Dendritic cell treated with granulocyte-macrophage colony-stimulating factor and Interleukin-4, amounts not matched to agents 40 ng/mL and 50 ng/mL, for 4 days (primary cell): ENCODE measurements around the gene PJVK.

Experiments
- H3K27ac Mint-ChIP-seq: one replicate; pipeline ENCODE4 v1.8.0; 2022; ENCODE audit warnings: mild to moderate bottlenecking, mixed read lengths
- H3K27me3 Mint-ChIP-seq: one replicate; pipeline ENCODE4 v1.8.0; 2022; ENCODE audit warnings: mild to moderate bottlenecking, mixed read lengths
- H3K36me3 Mint-ChIP-seq: one replicate; pipeline ENCODE4 v1.8.0; 2022; ENCODE audit warnings: low read depth, mixed read lengths
- H3K4me1 Mint-ChIP-seq: one replicate; pipeline ENCODE4 v1.8.0; 2022; ENCODE audit warnings: low read depth, mixed read lengths
- H3K4me3 Mint-ChIP-seq: one replicate; pipeline ENCODE4 v1.8.0; 2022; ENCODE audit warnings: mild to moderate bottlenecking, moderate library complexity, mixed read lengths
- H3K9me3 Mint-ChIP-seq: one replicate; pipeline ENCODE4 v1.8.0; 2022; ENCODE audit warnings: mixed read lengths
- intact Hi-C: fragments of 100-400 bp; cut with micrococcal nuclease; formaldehyde crosslinking; loops from one replicate; pipeline ENCODE4 v1.15.0; 2022

Gene PJVK

DNA sequence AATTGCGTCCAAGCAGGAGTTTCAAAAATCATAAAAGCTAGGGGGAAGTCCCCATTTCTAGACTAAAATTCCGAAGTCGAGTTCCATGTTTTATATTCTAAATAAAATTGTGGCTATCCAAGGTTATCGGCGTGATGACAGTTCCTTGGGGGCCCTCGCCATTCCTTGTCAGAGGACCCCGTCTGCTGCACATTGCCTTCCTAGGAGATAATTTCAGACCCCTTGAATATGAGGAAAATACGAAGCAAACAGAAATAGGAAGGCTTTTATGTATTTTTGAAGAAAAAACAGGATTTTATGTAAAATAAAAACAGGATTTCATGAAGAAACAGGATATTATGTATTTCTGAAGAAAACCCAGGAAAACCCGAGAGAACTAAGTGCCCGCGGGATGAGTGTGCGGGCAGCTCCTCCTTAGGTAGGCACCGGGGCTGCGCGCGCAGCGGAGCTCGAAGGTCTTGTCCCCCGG, 28.6 kb downstream of the PJVK start:
- Mint-ChIP-seq H3K4me3 (peak overlapping the region; percentile 84), H3K36me3 (peaks cover 20% of the 10 kb centered on the region), H3K27me3 (no peaks in the 10 kb centered on the region), H3K27ac (peak overlapping the region; percentile 98), H3K4me1 (peaks cover 27% of the 10 kb centered on the region), H3K9me3 (no peaks in the 10 kb centered on the region)
- intact Hi-C loops: loop anchor here (1.0 to 5.0 kb wide), 5 partner anchors 28 to 433 kb away; partner anchors contain the start of genes PJVK and PRKRA

DNA sequence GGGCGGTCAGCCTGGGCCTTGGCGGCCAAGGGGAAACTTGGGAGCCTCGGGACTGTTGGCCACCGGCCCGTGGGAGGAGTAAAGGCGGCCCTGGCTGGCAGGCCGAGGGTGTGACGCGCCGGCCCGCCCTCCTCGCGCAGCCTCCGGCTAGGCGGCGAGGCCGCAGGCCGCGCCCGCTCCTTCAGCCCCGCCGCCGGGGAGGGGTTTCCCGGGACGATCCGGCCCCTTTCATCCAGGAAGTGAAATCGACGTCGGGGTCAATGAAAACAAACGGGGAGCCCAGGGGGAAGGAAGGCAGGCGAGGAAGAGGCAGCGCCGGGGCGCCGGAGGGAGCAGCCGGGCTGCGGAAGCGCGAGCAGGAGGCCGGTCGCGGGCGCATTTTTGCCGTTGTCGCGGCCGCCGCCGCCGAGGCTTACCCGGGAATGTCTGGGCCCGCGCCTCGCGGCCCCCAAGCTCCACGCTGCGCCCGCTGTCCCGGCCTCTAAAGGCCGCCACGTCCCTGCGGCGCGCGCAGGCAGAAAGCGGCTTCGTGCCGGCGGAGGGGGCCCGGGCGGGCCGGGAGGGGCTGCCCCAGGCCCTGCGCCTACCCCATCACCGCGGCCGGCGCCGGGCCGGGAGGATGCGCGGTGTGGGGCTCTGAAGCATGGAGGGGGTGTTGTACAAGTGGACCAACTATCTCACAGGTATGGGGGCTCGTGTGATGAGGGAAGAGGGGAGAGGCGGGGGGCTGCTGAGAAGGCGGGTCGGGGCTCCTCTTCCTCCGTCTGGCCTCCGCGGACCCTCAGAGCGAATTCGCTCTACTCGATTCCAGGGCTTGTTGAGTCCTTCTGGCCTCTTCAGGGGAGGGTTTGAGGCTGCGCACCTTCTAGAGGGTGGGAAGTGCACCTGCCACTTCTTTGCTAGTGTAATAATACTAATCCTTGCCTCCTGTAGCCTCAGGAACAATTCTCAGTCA, 29.3 kb downstream of the PJVK start, which contains the start of gene PLEKHA3:
PLEKHA3 (plus strand) TSS at position 231 of the 955 bp plus-strand sequence; CDS start at position 644, 413 bp downstream.
- intact Hi-C loops: loop anchor here (1.0 to 5.0 kb wide), 4 partner anchors 29 to 432 kb away; partner anchors contain the start of genes PJVK and PRKRA
- peak within 1 kb of the TSS; percentile 95 for H3K4me3 Mint-ChIP-seq
- peaks cover 23% of the 10 kb centered on the region for H3K36me3 Mint-ChIP-seq
- peak within 1 kb of the TSS; percentile 98 for H3K27ac Mint-ChIP-seq
- no peaks in the 10 kb centered on the region for H3K27me3 Mint-ChIP-seq
- H3K9me3 Mint-ChIP-seq: no peaks in the 10 kb centered on the region
- peaks cover 28% of the 10 kb centered on the region for H3K4me1 Mint-ChIP-seq

DNA sequence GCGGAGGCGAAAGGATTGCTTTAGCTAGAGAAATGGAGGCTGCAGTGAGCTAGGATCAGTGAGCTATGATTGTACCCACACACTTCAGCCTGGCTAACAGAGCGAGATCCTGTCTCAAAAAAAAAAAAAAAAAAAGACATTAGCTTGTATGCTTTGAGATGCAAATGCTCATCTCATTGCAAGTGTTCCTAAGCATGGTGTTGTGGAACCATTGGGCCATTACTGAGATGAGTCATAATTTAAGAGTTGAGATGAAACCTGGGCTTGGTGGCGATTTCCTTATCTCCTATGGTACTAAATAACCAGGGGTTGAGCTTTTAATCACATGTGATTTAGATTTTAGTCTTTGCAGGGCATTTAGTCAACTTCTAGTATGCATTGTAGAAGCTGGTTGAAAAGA, 31.3 kb downstream of the PJVK start:
- Mint-ChIP-seq H3K36me3 (peaks cover 43% of the 10 kb centered on the region), H3K4me1 (peaks cover 34% of the 10 kb centered on the region), H3K27ac (no peak overlapping the region), H3K4me3 (no peak overlapping the region), H3K27me3 (no peaks in the 10 kb centered on the region), H3K9me3 (no peaks in the 10 kb centered on the region)
- intact Hi-C loops: loop anchor here (5.0 kb wide), 1 partner anchor 430 kb away; no protein-coding TSS in a partner anchor

DNA sequence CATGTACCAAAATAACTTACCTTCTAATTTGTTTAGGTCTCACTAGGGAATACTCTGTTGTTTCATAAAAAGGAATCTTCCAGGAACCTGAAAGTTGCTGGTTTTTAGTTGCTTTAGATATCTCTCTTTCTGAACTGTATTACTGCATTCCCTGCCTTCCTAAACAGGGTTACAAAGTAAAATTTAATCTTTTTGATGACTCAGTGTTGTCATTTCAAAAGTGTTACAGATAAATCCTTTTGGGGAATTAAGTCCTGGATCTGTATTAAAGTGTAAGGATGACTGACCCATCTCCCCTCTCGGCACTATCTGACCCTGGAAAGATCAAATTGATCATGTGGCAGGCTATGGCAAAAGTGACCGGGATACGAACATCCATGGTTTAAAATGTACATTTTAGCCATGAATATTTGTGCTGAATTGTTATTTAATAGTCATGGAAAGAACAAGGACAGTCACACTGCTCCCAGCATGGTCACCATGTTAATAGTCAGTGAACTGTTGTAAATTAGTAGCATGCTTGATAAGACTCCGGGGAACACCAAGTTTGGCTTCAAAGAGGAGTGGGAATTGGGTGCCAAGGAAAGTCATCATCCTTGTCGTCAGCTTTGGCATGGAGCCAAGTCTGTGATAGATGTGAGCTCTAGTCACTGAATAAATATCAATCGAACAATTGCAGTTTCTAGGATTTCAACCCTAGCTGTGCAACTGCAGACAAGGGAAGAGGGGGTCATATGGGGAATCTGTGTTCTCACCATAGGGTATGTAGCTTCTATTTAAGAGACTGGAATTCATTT, 33.3 kb downstream of the PJVK start:
- intact Hi-C loops: loop anchor here (5.0 kb wide), 1 partner anchor 428 kb away; no protein-coding TSS in a partner anchor
- peaks cover 40% of the 10 kb centered on the region for H3K4me1 Mint-ChIP-seq
- no peak overlapping the region for H3K27ac Mint-ChIP-seq
- H3K36me3 Mint-ChIP-seq: peaks cover 53% of the 10 kb centered on the region
- no peaks in the 10 kb centered on the region for H3K27me3 Mint-ChIP-seq
- no peak overlapping the region for H3K4me3 Mint-ChIP-seq
- no peaks in the 10 kb centered on the region for H3K9me3 Mint-ChIP-seq

DNA sequence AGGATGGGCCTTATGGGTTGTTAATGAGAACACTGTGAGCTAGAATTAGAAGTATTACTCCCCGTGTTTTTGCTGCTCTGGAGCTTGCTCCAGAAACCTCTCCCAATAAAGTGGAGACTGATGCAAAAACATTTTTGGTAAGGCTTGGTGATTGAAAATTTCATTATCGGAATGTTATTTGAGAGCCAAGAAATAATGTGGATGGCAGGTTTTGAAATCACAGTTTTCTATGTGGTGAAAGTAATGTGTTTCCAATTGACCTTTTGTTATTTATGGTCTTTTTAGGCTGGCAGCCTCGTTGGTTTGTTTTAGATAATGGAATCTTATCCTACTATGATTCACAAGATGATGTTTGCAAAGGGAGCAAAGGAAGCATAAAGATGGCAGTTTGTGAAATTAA, 34.2 kb downstream of the PJVK start:
- H3K27me3 Mint-ChIP-seq: no peaks in the 10 kb centered on the region
- peaks cover 40% of the 10 kb centered on the region for H3K4me1 Mint-ChIP-seq

DNA sequence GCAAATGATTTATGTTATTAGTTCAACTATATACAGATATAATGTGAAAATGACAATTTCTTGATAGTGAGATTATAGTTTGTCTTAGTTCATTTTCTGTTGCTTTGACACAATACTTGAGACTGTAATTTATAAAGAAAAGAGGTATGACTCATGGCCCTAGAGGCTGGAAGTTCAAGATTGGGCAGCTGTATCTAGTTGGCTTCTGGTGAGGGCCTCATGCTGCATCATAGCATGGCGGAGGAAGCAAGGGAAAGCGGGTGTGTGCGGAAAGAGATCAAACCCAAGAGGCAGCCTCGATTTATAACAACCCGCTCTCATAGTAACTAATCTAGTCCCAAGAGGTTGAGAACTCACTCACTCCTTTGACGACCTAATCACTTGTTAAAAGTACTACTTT, 40.4 kb downstream of the PJVK start:
- no peak overlapping the region for H3K27ac Mint-ChIP-seq
- no peaks in the 10 kb centered on the region for H3K27me3 Mint-ChIP-seq
- intact Hi-C loops: no loop called here
- peaks cover 96% of the 10 kb centered on the region for H3K36me3 Mint-ChIP-seq
- H3K4me3 Mint-ChIP-seq: no peak overlapping the region
- H3K4me1 Mint-ChIP-seq: peaks cover 18% of the 10 kb centered on the region
- H3K9me3 Mint-ChIP-seq: no peaks in the 10 kb centered on the region

More for the DNA sequence above, 34.2 kb downstream of the PJVK start:
- intact Hi-C loops: no loop called here
- H3K27ac Mint-ChIP-seq: no peak overlapping the region
- H3K9me3 Mint-ChIP-seq: no peaks in the 10 kb centered on the region
- H3K4me3 Mint-ChIP-seq: no peak overlapping the region
- H3K36me3 Mint-ChIP-seq: peaks cover 59% of the 10 kb centered on the region

DNA sequence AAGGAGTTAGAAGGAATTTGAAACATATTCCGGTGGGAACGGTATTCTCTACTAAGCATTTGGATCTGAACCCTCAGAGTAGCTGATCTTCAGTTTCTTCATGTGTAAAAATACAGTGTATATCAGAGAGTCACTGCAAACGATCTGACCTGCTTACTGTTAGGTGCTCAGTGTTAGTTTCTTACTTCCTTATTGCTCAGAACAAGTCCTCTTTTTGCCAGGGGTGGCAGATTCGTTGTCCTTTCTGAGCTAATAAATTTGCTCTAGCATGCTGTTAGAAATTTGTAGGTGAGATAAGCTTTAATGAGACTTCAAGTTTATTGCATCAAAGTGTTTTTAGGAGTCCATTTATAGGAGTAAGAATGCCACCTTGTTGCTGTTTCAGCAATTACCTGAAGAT, 44.9 kb downstream of the PJVK start:
- H3K9me3 Mint-ChIP-seq: no peaks in the 10 kb centered on the region
- H3K4me1 Mint-ChIP-seq: no peaks in the 10 kb centered on the region
- intact Hi-C loops: no loop called here
- no peak overlapping the region for H3K27ac Mint-ChIP-seq
- H3K36me3 Mint-ChIP-seq: peaks cover 87% of the 10 kb centered on the region
- H3K4me3 Mint-ChIP-seq: no peak overlapping the region
- no peaks in the 10 kb centered on the region for H3K27me3 Mint-ChIP-seq

DNA sequence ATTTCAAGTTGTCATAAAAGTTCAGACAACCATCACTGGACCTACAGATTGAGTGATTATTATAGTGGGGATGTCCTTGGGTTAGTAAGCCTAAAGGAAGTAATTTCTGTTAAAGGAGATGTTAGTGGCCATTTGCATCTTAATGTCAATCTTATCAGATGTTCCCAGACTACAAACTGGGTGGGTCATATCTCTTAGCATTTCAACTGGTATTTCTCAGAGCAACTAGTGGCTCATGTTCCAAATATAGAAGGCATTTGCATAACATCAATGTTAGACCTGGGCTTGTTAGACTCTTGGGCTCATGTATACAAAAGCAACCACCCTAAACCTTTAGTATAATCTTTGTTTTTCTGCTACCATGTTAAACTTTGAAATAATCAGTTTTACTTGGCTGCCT, 47.0 kb downstream of the PJVK start:
- H3K4me1 Mint-ChIP-seq: no peaks in the 10 kb centered on the region
- H3K9me3 Mint-ChIP-seq: no peaks in the 10 kb centered on the region
- H3K27me3 Mint-ChIP-seq: no peaks in the 10 kb centered on the region
- no peak overlapping the region for H3K27ac Mint-ChIP-seq
- H3K4me3 Mint-ChIP-seq: no peak overlapping the region
- peaks cover 88% of the 10 kb centered on the region for H3K36me3 Mint-ChIP-seq
- intact Hi-C loops: no loop called here

DNA sequence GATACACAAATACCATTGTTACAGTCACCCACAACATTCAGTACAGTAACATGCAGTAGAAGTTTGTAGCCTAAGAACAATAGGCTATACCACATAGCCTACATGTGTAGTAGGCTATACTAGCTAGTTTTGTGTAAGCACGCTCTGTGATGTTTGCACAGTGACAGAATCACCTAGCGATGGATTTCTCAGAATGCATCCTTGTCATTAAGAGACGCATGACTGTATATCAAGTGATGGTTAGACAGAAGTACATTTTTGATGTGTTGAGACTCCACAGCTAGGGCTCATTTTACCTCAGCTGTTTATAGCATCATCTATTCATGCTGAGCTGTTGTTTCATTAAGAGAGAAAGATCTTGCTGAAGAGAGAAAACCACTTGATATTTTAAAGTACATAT, 48.5 kb downstream of the PJVK start:
- Mint-ChIP-seq H3K27me3 (no peaks in the 10 kb centered on the region), H3K4me1 (no peaks in the 10 kb centered on the region), H3K36me3 (peaks cover 88% of the 10 kb centered on the region), H3K4me3 (no peak overlapping the region), H3K9me3 (no peaks in the 10 kb centered on the region), H3K27ac (no peak overlapping the region)
- intact Hi-C loops: no loop called here

DNA sequence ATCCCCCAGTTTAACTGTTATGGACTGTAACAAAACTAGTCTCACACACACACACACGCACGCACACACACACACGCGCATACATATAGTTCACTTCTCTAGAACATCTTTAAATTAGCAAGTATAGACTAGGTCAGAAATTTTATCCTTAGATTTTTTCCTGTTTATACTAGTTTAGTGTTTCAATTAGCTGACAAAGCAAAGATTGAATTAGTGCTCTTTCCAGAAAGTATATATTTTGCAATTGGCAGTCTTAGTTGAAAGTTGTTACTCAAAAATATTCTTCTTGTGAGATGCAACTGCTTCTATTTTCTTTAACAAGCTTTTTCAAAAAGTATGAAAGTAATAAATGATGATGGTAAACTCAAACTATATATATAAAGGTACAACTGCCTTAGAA, 51.6 kb downstream of the PJVK start:
- no peak overlapping the region for H3K27ac Mint-ChIP-seq
- no peaks in the 10 kb centered on the region for H3K4me1 Mint-ChIP-seq
- peaks cover 75% of the 10 kb centered on the region for H3K36me3 Mint-ChIP-seq
- H3K27me3 Mint-ChIP-seq: no peaks in the 10 kb centered on the region
- no peaks in the 10 kb centered on the region for H3K9me3 Mint-ChIP-seq
- H3K4me3 Mint-ChIP-seq: no peak overlapping the region
- intact Hi-C loops: no loop called here

DNA sequence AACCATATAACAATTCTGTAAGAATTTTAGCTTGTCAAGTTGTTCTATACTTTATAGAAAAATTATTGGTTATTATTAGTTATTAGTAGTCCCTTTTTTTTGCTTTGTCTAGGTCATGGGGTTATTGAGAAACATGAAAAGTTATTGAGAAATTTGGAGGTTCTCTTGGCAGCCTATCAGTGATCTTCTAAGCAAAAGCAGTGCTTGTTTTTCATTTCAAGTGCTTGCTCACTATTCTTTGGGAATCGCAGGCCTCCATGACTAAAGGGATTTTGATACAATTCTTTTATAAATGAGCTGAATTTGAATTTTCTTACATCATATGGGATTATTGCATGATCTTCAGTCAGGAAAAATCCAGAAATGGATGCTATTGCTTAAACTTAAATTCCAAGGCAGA, 54.9 kb downstream of the PJVK start:
- Mint-ChIP-seq H3K27me3 (no peaks in the 10 kb centered on the region), H3K36me3 (peaks cover 70% of the 10 kb centered on the region), H3K4me3 (no peak overlapping the region), H3K27ac (no peak overlapping the region), H3K9me3 (no peaks in the 10 kb centered on the region), H3K4me1 (no peaks in the 10 kb centered on the region)
- intact Hi-C loops: no loop called here

DNA sequence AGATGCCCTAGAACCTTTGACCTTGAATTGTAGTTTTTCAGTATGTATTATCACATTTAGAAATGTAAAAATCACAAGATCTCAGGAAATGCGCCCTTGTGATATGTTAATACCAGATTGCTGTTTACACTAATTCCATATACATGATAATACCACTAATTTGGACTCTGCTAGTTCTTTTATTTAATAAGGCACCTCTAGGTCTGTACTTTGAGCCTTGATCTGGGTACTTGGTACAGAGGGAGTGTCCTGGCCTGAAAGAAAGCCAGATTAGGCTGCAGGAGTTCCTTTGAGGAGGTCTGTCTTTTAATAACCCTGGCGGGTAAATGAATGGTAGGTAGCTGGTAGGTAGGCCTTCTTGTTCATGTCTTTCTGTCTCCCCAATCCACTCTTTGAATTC, 55.3 kb downstream of the PJVK start:
- Mint-ChIP-seq H3K27ac (no peak overlapping the region), H3K4me1 (no peaks in the 10 kb centered on the region), H3K36me3 (peaks cover 72% of the 10 kb centered on the region), H3K4me3 (no peak overlapping the region), H3K9me3 (no peaks in the 10 kb centered on the region), H3K27me3 (no peaks in the 10 kb centered on the region)
- intact Hi-C loops: no loop called here

DNA sequence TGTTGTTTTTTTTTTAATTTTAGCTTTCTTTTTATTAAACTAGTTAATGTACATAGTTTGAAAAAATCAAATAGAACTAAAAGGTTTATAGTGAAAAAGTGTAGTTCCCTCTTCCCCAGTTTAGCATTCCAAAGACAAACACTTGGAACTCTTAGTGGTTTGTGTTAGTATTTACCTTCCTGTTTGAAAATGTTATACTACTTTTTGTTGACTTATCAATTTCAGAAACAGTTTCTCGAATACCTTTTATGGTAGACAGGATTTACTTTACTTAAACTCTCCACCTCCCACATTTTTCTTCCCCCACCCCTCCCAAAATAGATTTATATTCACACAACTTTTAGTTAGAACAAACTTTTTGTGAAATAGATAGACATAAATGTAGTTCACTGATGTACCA, 55.8 kb downstream of the PJVK start:
- Mint-ChIP-seq H3K4me1 (no peaks in the 10 kb centered on the region), H3K27ac (no peak overlapping the region), H3K27me3 (no peaks in the 10 kb centered on the region), H3K4me3 (no peak overlapping the region), H3K36me3 (peaks cover 72% of the 10 kb centered on the region), H3K9me3 (no peaks in the 10 kb centered on the region)
- intact Hi-C loops: no loop called here

DNA sequence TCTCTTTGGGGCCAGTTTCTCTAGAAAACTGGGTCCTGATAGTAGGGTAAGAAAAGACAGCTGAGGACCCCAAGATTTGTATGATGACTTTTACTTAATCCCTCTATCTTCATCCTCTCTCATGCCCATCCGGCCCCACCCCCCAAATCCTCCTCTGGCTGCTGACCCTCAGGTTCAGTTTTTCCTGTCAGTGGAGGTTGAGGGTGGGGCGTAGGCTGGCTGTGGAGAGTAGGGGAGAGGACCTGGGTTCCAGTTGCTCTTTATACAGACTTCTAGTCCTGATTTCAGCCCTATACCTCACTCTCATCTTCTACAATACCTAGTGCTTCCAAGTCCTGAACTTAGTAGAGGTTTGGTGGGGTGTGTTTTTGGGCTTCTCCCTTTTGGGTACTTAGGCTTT, 57.5 kb downstream of the PJVK start:
- no peaks in the 10 kb centered on the region for H3K27me3 Mint-ChIP-seq
- no peaks in the 10 kb centered on the region for H3K9me3 Mint-ChIP-seq
- H3K4me1 Mint-ChIP-seq: no peaks in the 10 kb centered on the region
- H3K36me3 Mint-ChIP-seq: peaks cover 66% of the 10 kb centered on the region
- no peak overlapping the region for H3K4me3 Mint-ChIP-seq
- H3K27ac Mint-ChIP-seq: no peak overlapping the region
- intact Hi-C loops: no loop called here
